BJ (cell line): ENCODE measurements around the gene DZANK1. TPM values are rescaled to one million over a fixed set of nuclear protein-coding genes. Genes with fewer than 3 reads are reported as not detected.

Source experiments
- CTCF ChIA-PET: fragments of 350-600 bp; formaldehyde crosslinking; extraction: SDS; loops from one replicate; lab custom pipeline; 2021; ENCODE audit warnings: antibody characterized with exemption, inconsistent platforms; lab: Yijun Ruan, JAX
- POLR2A ChIA-PET: fragments of 300-600 bp; sonication (Branson Sonifier 250); formaldehyde crosslinking; extraction: SDS; loops from one replicate; lab custom pipeline; 2021; ENCODE audit warnings: antibody characterized with exemption; lab: Charles Lee
- DNase-seq: peaks from one replicate; pipeline ENCODE4 v3.0.0-alpha.2; 2011; ENCODE audit warnings: low read depth
- H3K27me3 ChIP-seq: 2 replicates; pipeline ENCODE4 v1.6.0; 2011; ENCODE audit warnings: low read length; ENCODE audit not compliant: control insufficient read depth, insufficient read depth
- H3K36me3 ChIP-seq: 2 replicates; pipeline ENCODE4 v1.5.1; 2011; ENCODE audit warnings: low read length; ENCODE audit not compliant: control insufficient read depth, insufficient read depth
- H3K4me3 ChIP-seq: 2 replicates; pipeline ENCODE4 v1.5.1; 2011; ENCODE audit warnings: low read depth, mild to moderate bottlenecking, control low read depth, low read length
- polyA plus RNA-seq: library from polyadenylated mRNA; depleted of rRNA; stranded (reverse); fragments of >200 nt; gene quantifications from 2 replicates; pipeline ENCODE4 v1.2.3, GENCODE V29; 2011
- TF ChIP-seq, protein P1 (sequence below): IDR thresholded peaks from 2 replicates; pipeline ENCODE4 v1.5.1; 2011; ENCODE audit warnings: low read depth, mild to moderate bottlenecking, control low read depth, inconsistent platforms, low read length, moderate library complexity; ENCODE audit not compliant: insufficient read depth

Gene DZANK1
- polyA plus RNA-seq, 1 experiment: 2.0 TPM

DNA sequence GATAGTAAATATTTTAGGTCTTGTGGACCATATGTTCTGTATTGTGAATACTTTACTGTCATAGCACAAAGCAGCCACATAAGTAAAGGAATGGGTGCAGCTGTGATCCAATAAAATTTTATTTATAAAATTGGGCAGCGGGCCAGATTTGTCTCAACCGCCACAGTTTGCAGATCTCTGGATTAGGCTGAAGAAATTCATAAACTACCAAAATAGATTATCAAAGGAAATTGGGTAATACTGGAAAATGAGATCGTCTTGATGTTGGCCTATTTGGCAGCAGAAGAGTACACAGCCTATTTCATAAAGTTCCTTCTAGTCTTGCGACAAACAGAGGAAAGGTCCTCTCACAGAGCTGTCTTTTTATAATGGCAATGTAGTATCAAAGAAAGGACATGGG, 69.8 kb downstream of the DZANK1 start:
- TF ChIP-seq, protein P1, sequence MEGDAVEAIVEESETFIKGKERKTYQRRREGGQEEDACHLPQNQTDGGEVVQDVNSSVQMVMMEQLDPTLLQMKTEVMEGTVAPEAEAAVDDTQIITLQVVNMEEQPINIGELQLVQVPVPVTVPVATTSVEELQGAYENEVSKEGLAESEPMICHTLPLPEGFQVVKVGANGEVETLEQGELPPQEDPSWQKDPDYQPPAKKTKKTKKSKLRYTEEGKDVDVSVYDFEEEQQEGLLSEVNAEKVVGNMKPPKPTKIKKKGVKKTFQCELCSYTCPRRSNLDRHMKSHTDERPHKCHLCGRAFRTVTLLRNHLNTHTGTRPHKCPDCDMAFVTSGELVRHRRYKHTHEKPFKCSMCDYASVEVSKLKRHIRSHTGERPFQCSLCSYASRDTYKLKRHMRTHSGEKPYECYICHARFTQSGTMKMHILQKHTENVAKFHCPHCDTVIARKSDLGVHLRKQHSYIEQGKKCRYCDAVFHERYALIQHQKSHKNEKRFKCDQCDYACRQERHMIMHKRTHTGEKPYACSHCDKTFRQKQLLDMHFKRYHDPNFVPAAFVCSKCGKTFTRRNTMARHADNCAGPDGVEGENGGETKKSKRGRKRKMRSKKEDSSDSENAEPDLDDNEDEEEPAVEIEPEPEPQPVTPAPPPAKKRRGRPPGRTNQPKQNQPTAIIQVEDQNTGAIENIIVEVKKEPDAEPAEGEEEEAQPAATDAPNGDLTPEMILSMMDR: no peak
- H3K36me3 ChIP-seq: no peaks in the 10 kb centered on the region
- POLR2A ChIA-PET: no interaction called here
- CTCF ChIA-PET: interaction anchor here (1.5 kb wide), 1 partner anchor 19 kb away, joined by 3 read pairs; no protein-coding TSS in a partner anchor
- H3K27me3 ChIP-seq: no peaks in the 10 kb centered on the region
- H3K4me3 ChIP-seq: no peak overlapping the region
- no peak for DNase-seq

DNA sequence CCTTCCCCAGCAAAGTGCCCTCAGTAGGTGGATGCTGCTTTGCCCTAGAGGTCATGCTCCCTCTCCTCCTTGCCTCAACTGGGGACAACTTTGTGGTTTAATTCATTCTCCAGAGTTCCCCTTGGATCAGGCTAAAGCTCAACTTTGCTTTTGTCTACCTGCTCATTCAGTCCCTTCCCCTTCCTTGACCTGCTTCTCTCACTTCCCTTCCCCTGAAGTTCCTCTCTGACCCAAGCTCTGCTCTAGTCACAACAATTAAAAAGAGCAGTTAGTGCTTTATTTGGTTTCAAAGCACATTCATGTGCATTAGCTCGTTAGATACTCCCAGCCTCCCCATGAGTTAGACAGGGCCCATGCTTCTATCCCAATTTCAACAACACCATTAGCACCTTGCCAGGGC, 71.3 kb downstream of the DZANK1 start:
- TF ChIP-seq, protein P1: no peak
- CTCF ChIA-PET: interaction anchor here (0.9 to 1.2 kb wide), 2 partner anchors 12 to 17 kb away, joined by 3 to 4 read pairs; no protein-coding TSS in a partner anchor

DNA sequence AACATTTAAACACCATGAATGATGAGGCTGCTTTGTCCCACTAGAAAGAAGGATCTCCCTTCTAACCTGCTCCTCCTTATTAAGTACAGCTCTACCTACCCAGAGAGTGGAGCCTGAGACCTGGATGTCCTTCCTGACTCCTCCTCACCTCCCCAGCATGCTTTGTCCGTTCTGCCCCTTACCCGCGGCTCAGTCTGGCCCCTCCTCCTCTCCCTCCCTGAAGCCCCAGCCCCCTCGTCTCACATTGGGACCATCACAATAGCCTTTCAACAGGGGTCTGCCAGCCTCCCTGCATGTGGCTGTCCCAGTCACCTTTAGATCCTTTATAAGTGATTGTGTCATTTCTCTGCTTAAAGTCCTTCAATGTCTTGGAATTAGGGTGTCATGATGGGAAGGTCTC, 72.5 kb downstream of the DZANK1 start:
- Histone ChIP-seq H3K4me3 (no peak overlapping the region), H3K36me3 (no peaks in the 10 kb centered on the region), H3K27me3 (no peaks in the 10 kb centered on the region)
- POLR2A ChIA-PET: no interaction called here
- TF ChIP-seq, protein P1: no peak
- DNase-seq: no peak
- CTCF ChIA-PET: interaction anchor here (1.2 kb wide), 1 partner anchor 18 kb away, joined by 4 read pairs; no protein-coding TSS in a partner anchor

More for the DNA sequence above, 71.3 kb downstream of the DZANK1 start:
- POLR2A ChIA-PET: no interaction called here
- no peaks in the 10 kb centered on the region for H3K27me3 ChIP-seq
- no peaks in the 10 kb centered on the region for H3K36me3 ChIP-seq
- no peak overlapping the region for H3K4me3 ChIP-seq
- no peak for DNase-seq

DNA sequence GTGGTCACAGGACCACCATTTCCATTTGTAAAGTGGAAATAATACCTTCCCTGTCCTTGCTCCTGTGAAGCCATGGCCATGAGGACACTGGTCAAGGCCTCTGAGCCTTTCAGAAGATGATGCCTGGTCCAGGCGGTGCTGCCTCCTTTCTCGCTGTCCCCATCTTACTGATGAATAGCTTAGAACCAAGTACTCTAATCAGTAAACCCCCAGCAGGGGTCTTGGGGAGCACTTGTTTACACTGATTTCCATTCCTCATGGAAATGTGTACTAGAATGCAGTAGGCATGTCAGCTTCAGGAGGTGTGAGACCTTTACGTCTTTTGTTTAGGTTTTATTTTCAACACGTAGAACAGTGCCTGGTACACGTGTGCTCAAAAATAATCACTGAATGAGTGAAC, 75.1 kb downstream of the DZANK1 start:
- ChIA-PET POLR2A (no interaction called here), CTCF (interaction anchor here (0.6 to 0.7 kb wide), 2 partner anchors 19 to 369 kb away, joined by 3 read pairs; no protein-coding TSS in a partner anchor)
- TF ChIP-seq, protein P1: no peak
- no peaks in the 10 kb centered on the region for H3K27me3 ChIP-seq
- no peak for DNase-seq
- no peaks in the 10 kb centered on the region for H3K36me3 ChIP-seq
- no peak overlapping the region for H3K4me3 ChIP-seq

DNA sequence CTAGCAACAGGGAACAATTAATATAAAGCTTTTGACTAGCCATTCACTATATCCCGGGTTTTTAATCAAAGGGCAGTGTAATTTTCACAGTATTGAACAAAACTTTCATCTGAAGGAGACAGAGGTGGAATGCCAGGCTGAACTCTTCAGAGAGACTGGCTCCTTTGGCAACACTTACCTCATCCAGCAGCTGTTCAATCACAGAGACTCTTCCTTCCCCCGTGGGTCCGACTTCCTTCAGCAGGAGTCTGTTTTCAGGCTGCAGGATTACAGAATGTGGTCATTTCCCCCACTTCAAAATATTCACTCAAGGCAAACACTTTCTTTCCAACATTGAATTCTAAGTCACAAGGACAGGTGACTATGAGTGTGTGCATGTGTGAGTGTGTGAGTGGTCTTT, 76.6 kb downstream of the DZANK1 start:
- Histone ChIP-seq H3K27me3 (no peaks in the 10 kb centered on the region), H3K4me3 (no peak overlapping the region), H3K36me3 (no peaks in the 10 kb centered on the region)
- TF ChIP-seq, protein P1: no peak
- DNase-seq: no peak
- POLR2A ChIA-PET: no interaction called here
- CTCF ChIA-PET: interaction anchor here (1.2 kb wide), 1 partner anchor 9 kb away, joined by 4 read pairs; no protein-coding TSS in a partner anchor
